ENCODE measurements around the gene TRMT44.

- TF ChIP-seq CTCF (conservative IDR thresholded peaks at IDR 0.05) (no peak), EZH2 (IDR thresholded peaks at IDR 0.05; ENCODE audit: low read depth) (no peak)
Observed at GRCh38 chr4:8480221-8480620, 39.6 kb downstream of the TRMT44 start.

Data from PC-9 (cell line).